ENCODE measurements around the gene ITPKB.
"Not testable (repeated sequence)": the region's sequence is repeated elsewhere in the genome, so short reads cannot be mapped to it uniquely, and the experiment has no call there.

Gene ITPKB

GRCh38 chr1:226761322-226761721 is 22.2 kb upstream of the ITPKB start:
- H3K4me3 ChIP-seq (ENCODE audit: low read depth, low read length), result no peak overlapping the region

DNA sequence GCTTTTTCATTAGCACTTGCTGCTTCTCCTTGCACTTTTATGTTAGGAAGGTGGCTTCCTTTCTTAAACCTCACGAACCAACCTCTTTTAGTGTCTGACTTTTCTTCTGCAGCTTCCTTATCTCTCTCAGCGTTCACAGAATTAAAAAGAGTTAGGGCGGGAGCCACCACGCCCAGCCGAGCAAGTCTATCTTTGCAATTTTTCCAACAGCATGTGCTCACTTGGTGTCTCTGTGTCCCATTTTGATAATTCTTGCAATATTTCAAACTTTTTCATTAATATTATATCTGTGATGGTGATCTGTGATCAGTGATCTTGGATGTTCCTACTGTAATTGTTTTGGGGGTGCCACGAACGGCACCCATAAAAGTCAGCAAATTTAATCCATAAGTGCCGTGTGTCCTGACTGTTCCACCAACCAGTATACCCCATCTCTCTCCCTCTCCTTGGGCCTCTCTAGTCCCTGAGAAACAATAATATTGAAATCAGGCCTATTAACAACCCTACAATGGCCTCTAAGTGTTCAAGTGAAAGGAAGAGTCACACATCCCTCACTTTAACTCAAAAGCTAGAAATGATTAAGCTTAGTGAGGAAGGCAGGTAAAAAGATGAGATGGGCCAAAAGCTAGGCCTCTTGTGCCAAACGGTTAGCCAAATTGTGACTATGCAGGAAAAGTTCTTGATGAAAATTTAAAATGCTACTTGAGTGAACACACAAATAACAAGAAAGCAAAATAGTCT is 15.9 kb upstream of the ITPKB start:
- no peak overlapping the region for H3K4me3 ChIP-seq (ENCODE audit: low read depth, low read length)

- H3K4me3 ChIP-seq (ENCODE audit: low read depth, low read length), result no peak overlapping the region
Measured at GRCh38 chr1:226754097-226754496, 15.0 kb upstream of the ITPKB start.

DNA sequence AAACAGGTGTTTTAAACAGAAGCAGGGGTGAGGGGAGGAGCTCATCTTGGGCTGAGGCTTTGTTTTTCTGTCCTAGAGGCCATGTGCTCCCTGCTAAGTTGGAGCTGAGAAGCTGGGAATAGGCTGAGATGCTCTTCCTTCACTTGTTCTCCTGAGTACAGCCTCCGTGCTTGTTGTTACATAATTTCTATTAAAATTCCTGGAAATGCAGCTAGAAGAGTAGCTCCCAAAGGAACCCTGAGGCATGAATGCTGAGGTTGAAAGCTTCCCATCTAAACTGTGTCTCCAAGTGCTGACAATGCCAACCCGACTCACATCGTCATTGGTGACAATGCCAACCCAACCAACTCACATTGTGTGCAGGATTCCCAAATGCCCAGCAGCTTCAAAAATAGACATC is 12.6 kb upstream of the ITPKB start:
- no peak overlapping the region for H3K4me3 ChIP-seq (ENCODE audit: low read depth, low read length)

GRCh38 chr1:226751214-226751613 is 12.1 kb upstream of the ITPKB start:
- H3K4me3 ChIP-seq (ENCODE audit: low read depth, low read length), result no peak overlapping the region

DNA sequence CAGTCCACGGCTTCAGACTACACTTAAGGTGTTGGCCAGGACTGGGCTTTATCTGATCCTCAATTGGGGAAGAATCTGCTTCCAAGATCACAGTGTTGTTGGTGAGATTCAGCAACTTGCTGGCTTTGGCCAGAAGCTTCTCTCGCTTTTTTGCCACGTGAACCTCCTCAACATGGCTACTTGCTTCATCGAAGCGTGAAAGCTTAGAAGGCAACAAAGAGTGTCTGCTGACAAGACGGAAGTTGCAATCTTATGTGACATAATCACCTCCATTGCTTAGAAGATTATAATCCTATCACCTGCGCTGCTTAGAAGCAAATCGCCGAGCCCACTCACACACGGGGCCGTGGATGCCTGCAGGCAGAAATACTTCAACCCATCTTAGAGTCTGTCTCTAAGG is 10.4 kb upstream of the ITPKB start:
- no peak overlapping the region for H3K4me3 ChIP-seq (ENCODE audit: low read depth, low read length)

DNA sequence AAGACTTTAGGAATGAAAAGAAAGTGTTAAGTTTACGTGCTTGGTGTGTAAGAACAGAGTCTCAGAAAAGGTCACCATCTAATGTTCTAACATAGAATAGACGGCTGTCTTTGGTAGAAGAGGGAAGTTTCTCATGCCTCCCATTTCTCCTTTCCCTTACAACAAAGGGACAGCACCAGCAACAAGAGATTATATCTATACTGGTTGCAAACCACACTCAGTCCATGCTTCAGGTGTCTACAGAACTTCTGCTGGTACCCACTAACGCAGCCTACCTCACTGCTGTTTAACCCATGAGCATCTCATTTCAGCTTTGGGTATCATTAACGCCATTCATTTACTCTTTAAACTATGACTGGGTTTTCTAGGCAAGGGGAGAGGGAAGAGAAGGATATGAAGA is 9.2 kb upstream of the ITPKB start:
- no peak overlapping the region for H3K4me3 ChIP-seq (ENCODE audit: low read depth, low read length)

- H3K4me3 ChIP-seq (ENCODE audit: low read depth, low read length), result not testable (repeated sequence)
Measured at GRCh38 chr1:226747519-226748263, 8.6 kb upstream of the ITPKB start.

- H3K4me3 ChIP-seq (ENCODE audit: low read depth, low read length), result no peak overlapping the region
Measured at GRCh38 chr1:226743259-226743658, 4.2 kb upstream of the ITPKB start.

GRCh38 chr1:226741009-226741408 is 1.9 kb upstream of the ITPKB start:
- no peak overlapping the region for H3K4me3 ChIP-seq (ENCODE audit: low read depth, low read length)

DNA sequence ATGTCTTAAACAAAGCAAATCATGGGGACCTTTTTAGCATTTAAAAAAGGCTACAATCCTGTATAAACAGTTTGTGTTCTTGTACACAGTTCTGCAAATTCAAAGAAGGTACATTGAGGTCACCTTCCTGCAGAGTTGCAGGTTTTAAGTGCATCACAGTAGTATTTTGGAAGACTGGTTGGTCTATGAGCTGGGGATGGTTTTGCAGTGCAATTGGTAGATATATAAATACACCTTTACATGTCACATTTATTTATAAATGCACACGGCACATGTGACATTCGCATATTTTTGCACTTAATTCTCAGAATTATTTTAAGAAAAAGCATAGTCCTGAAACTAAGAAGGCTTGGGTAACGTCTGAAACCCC is 599 bp upstream of the ITPKB start:
- H3K4me3 ChIP-seq (ENCODE audit: low read depth, low read length), result no peak overlapping the region

DNA sequence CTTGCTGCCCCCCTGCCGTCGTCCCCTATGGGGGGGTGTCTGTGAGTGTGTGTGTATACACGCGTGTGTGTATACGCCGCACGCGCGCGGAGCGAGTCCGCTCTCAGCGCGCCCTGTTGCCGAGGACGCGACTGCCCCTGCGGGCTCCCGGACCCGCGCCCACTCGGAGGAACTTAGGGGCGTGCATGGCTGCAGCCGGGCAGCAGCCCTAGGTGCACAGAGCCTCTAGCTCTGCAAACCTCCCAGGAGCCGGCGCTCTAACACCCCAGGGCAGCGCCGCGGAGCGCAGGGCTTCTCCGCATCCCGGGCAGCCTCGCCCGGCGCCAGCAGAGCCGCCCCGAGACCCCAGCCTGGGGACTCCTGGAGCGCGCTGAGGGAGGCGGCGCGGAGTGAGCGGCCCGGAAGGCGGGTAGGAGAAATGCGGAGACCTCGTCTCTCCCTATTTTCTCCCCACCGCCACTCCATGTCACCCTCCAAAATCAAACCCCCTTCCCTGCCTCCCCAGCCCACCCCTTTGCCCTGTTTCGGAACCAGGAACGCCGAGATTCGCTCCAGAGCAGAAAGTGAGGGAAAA is 574 bp downstream of the ITPKB start:
- H3K4me3 ChIP-seq (ENCODE audit: low read depth, low read length), result peak overlapping the region; percentile 39

DNA sequence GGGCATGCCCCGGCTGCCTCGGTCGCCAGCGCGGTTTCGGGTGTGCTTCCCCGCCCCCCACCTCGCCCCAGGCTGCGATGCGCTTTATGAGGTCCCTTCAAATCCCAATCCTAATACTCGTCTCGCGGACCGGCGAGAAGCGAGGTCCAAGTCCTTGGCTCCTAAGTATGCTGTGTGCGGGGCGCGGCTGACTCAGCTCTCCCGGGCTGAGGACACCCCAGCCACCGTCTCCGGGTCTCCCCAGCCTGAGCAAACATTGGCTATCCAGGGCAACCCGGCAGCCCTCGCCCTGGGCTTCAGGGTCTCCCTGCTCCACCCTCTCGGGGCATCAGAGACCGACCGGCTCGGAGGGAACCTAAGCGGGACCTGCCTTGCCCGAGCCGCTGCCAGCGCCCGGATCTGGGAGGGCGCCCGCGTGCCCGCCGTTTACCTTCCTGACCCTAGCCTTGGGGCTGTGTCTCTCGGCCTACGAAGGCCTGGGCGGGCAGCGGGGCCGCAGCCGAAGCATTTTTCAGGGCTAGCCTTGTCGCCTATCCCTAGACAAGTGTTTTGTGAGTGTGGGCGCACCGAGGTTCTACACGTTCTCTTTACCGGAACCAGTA is 1.2 kb downstream of the ITPKB start:
- peak overlapping the region; percentile 39 for H3K4me3 ChIP-seq (ENCODE audit: low read depth, low read length)

- H3K4me3 ChIP-seq (ENCODE audit: low read depth, low read length), result peak overlapping the region; percentile 35
Measured at GRCh38 chr1:226736908-226737818, 1.9 kb downstream of the ITPKB start.

DNA sequence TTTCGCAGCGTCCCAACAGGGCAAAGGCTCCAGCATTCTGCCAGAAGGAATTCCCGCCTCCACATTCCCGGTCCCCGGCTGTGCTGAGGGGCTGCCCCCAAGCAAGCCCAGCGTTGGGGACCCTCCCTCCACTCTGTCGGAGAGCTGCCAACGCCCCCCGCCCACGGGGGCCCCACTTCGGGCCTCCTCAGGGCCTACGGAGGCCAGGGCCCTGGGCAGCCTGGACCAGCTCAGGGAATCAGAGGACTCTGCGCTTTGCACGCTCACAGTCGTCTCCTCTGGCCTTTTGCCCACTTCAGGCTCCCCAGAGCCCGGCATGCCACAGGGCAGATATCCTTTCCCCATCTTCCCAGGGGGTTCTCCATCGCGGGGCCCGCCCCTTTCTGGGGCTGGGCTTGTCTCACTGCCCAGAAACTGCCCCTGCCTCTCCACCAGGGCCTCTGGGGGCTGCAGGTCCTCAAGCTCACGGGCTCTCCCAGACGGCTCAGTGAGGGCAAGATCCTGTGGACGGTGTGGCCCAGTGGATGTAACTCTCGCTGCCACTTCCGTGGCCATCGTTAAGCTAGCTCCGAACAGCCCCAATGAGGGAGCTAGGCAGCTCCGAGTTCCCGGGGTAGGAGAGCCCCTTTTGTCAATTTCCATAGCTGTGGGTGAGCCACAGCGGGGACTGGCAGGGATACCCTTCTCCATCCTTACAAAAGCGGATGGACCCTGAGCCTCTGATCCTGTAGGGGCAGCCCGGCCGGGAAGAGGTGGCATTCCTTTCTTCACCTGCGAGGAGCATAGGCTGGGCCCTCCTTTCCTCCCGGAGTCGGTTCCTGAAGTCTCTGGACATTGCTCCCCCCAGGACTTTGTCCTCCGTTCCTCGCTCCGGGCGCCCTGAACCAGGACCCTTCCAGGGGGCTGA is 2.8 kb downstream of the ITPKB start:
- H3K4me3 ChIP-seq (ENCODE audit: low read depth, low read length), result peak overlapping the region; percentile 21

DNA sequence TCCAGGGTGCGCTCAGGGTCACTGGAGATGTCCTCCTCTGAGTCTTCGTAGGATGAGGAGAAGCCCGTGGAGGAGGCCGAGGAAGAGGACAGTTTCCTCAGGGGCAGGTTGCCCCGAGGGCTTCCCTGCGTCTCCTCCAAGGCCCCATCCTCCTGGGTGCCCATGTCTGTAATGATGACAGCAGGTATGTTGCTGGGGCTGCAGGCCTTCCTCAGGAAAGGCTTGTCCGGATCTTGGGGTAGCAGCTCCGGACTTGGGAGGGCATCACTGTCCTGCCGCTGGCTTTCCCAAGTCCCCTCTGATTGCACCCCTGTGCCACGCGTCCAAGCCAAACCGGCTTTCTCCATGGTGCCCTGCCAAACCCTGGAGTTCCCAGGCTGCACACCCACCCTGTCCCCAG is 3.5 kb downstream of the ITPKB start:
- no peak overlapping the region for H3K4me3 ChIP-seq (ENCODE audit: low read depth, low read length)

DNA sequence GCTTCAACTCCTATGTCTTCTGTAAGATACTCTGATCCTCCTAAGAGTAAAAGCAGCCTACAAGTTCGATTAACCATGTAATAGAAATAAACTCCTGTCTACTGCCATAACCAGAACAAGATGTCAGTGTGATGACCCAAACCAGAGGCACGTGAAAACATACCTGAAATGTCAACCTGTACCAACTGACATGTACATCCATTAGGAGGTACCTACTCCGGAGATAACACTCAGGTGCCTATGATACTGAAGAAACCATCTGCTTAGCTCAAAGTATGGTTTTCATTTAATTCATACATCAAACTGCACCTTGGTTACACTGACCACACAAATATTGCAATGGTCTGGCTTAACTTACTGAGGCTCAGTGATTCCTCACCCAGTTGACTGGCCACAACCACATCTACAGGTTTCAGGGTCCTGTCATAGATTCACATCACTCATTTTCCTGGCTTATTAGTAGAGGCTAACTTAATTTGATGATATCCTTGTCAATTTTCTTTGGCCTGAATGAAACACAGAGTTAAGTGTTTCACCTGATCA is 4.4 kb downstream of the ITPKB start:
- no peak overlapping the region for H3K4me3 ChIP-seq (ENCODE audit: low read depth, low read length)

DNA sequence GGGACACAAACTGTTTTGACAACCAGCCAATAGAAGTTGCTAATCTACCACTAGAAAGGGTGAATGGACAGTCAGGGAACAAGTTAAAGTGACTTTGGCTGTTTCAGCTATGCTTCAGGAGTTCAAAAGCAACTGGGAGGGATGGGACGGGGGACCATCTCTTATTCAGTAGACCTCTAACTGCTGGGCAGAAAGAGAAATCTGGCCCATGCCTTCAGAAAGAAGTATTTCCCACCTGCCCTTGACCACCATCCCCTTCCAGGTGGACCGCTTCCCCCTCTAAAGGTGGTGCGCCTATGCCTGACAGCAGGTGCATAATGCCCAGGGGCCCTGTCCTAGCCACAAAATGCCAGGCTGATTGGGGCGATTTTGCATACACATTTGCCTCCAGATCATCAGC is 5.2 kb downstream of the ITPKB start:
- no peak overlapping the region for H3K4me3 ChIP-seq (ENCODE audit: low read depth, low read length)

DNA sequence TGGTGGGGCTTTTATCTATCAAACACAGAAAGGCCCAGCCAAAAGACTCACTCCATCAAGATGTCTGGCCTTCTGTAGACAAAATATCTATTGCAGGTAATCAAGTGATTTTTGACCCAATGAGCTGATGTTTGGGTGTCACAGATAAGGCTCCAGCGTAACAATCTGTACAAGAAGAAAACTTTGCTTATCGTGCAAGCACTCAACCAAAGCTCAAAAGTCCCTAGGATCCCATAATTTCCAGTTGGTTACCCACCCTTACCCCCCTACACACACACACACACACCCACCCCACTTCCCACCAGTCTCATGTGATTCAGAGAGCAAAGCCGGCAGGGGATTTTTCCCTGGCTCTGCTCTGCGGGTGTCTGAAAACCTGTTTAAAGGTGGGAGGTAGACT is 5.8 kb downstream of the ITPKB start:
- no peak overlapping the region for H3K4me3 ChIP-seq (ENCODE audit: low read depth, low read length)
